HG03103 (cell line): ENCODE data around the gene PUM1.
"Not testable (repeated sequence)": the region's sequence is repeated elsewhere in the genome, so short reads cannot be mapped to it uniquely, and the experiment has no call there.

ENCODE experiments used
- ATAC-seq: cut with Tn5 transposase; IDR thresholded peaks from one replicate; pipeline ENCODE4 v1.9.1; 2021; ENCODE audit warnings: low read depth; ENCODE audit not compliant: unreplicated experiment

The PUM1 gene

DNA sequence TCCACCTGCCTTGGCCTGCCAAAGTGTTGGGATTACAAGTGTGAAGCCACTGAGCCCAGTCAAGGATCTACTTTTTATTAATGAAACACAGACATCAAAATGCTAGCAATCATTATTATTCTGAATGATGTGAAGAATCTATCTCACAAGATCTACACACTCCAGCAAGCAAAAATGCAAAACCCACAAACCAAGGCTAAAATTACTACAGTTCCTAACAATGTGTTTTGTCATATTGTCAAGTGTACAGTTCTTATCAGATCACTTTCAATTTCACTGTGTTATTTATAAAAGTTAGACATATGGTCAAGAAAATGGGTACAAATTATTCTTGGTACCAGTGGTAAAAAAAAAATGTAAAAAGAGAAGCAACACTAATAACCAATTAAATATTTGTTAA, 95.6 kb downstream of the PUM1 start:
- no peak for ATAC-seq

DNA sequence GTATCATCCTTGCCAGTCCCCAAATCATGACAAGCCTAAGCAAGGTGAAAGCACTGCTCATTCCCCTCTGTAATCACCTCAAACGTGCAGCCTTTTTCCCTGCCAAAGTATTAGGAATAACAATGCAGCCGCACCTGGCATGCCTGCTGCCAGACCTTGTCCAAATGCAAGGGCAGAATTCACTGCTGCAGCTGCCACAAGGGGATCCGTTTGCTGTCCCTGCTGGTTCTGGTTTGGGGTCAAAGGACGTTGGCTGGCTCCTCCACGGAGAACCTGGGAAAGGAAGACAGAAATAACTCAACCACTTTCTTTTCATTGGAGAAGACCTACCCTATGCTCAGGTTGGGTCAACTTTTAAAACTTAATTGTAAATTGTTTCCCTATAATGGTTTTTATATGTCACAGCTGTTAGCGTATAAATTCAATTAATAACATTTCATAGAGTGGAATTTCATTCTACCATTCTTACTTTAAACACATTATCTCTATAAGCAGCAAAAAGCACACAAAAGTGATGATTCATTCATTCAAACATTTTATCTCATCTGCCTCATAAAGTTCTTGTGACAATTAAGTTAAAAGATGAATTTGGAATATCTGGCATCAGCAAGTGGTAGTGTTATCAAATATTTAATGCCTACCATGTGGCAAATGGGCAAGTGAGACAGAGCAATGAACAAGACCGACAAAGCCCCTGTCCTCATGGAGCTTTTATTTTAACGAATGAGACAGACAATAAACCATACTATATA, 97.1 kb downstream of the PUM1 start:
- no peak for ATAC-seq

DNA sequence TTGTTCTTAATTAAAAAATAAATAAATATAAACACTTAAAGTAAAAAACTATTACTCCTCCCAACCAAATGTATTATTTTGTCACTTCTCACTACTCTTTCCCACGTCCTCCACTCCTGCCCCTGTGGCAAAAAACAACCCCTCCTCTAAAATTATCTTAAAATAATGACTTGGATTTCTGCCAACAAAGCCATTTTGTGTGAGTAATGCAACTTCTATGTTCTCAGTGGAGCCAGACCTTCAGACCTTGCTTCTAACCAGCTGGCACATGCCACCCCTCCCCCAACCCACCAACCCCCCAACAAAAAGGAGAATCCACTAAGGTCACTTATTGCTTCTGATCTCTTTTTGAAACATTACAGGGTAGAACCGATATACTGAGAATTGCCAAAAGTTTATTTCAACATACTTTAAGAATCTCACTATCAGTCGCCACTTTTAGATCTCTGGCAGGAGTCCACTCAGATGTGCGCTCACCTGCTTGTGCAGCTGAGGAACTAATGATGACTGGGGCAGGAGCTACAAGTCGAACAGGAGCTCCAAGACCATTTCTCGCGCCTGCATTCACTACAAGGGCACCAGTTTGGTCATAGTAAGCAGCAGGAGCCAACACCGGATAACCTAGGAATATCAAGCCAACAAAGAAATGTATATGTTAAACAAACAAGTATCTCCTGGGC, 98.7 kb downstream of the PUM1 start:
- no peak for ATAC-seq

DNA sequence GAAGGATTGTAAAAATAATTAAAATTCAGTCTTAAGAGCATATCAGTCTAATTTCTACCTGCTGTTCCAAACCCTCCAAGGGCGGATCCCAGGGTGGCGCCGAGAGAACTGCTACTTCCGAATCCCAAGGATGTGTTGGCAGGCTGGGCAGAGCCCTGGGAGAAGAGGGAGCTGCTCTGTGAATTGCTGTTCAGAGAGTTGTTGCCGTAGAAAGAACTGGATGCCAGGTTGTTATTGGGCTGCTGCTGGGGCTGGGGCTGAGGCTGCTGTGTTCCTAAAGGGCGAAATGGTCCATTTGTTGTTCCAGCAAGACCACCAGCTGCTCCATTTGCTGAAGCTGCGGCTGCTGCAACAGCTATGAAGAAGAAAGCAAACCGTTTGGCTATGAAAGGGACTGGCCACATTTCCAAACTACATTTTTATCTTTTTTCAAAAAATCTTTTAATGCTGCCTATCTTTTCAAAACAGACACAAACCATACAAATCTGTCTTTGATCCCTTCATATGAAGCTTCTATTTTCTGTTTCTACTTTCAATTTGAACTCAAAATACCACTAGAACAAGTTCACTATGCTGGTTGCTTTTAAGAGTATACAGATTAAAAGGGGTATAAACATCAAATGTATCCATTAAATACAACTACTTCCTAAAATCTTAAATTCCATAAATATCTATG, 99.5 kb downstream of the PUM1 start:
- no peak for ATAC-seq

DNA sequence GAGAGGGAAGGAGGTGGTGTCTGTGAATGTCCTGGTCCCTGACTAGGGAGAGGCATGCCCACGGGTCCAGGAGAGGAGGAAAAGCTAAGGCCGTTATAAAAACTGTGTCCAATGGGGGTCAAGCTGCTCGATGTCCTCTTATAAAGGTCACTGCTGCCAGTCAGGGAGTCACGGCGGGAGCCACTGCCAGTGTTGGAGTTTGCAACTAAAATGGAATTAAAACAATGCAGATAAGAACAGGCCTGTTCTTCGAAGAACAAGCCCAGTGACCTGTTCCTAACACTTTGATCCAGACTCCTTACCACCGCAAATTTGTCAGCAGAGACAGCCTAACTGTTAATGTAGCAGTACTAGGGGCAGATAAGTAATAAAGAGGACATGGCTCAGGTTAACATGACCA, 100.8 kb downstream of the PUM1 start:
- no peak for ATAC-seq

DNA sequence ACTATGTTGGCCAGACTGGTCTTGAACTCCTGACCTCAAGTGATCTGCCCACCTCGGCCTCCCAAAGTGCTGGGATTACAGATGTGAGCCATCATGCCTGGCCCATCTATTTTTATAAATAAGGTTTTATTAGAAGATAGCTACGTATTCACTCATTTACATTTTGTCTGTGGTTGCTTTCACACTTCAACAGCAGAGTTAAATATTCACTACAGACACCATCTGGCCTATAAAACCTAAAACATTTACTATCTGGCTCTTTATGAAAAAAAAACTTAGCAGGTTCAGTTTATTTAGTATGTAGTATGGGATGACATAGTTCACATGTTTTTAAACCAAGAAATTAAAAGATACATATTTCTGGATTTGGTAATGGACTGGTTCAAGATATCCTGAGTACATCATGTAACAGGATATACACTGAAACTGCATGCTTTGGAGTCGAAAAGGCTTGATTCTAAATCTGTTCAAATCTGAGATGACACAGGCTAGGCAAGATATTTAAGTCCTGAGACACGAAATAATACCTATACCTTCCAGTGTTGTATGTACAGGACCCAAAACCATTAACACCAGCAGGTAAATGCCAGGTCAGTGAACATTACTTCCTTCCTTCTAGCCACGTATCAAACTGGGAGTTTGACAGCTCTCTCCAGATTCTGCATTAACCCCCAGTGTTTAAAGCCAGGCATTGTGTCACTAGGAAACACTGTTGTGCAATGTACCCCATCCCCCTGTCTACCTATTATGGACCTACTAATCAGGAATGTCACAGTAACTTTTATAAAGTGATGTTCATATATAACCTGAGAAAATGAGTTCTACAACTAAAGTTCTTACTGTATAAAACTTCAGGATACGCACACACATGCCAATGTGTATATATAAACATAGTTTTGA, 102.7 kb downstream of the PUM1 start:
- no peak for ATAC-seq

DNA sequence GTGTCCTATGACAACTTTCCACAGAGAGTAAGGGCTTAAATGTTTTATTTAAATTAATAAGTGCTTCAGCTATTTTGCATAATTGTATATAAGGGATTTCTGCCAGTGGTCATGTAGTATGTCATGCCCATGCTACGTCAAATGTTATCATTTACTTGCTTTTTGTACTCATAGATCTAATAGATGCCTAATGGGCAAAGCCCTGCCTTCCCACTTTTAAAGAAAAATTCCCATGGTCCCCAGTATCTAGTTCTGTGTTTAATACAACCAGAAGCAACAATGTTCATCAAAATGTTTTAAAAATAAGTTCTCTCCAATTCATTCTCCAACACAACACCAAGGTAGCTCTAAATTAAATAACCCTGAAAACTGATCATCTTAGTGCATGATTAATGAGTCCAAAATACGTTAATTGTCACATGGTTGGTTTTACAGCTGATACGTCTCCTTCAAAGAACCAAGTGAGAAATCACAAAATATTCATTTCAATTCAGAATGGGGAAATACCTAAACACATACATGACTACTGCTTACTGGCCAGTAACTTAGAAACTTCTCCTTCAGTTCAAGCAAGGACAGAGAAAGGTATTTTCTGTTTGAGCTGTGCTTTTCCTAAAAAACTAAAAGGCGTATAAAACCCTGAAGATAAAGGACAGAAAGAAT, 107.8 kb downstream of the PUM1 start:
- ATAC-seq, result no peak

DNA sequence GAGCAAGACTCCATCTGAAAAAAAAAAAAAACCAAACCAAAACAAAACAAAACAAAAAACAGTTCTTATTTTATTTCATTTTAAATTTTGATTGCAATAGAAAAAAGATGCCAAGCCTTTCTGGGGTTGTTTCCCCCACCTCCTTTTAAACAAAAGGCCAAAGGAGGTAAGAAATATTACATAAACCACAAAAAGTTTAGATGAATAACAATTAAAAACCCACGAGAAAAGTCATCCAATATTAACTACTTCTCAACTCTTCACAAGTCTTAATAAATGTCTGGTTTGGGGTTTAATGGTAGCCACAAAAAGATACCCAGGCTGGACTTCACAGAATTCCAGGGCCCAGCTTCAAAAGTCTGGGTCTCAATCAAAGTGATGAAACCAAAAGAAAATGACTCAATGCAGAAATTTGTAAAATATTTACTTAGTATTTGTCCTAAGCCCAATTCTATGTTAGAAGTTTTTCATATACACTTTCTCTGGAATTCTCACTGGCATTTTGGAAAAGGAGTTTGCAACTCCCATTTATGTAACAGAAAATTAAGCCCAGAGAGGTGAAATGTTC, 110.0 kb downstream of the PUM1 start:
- no peak for ATAC-seq

DNA sequence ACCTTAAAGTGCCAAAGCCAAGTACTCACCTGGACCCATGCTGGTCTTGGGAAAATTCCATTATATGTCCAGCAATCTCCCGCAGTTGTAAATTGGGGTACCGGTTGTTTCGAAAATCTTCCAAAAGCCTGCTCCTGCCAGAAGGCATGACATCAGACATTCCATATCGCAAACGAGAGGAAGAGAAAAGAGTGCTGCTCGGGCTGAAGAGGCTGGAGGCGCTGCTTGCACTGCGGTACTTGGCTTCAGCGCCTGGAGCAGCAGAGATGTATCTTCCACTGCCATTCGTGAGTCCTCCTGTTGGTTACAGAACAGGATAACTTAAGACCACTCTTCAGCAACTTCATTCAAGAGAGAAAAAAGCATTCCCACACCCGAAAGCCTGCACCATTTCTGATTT, 111.8 kb downstream of the PUM1 start:
- no peak for ATAC-seq

DNA sequence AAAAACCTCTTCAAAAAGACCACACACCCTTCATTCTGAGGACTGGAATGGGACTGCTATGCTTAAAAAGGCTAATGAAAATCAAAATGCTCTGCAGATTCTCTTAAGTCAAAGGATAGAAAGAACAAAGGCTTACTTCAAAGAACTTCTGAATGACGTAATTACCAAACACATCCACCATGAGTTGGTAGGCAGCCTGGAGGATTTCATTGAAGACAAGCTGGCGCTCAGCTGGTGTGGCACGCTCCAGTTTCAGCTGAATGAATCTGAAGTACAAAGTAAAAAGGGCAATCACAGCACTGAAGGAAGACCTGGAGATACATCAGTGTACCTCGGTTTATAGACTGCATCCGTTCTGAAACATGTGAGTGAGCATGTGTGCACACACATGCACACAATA, 113.4 kb downstream of the PUM1 start:
- ATAC-seq, result no peak

DNA sequence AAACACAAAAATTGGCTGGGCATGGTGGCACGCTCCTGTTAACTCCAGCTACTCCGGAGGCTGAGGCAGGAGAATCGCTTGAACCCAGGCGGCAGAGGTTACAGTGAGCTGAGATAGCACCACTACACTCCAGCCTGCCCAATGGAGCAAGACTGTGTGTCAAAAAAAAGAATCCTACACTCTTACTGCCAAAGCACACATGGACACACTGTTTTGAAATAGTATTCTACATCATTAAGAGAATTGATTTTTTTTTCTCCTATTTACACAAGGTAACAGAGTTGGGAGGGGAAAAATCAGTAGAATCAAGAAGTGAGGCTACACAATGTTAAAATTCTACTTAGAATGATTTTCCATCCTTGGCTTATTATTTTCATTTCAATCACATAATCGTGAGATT, 114.8 kb downstream of the PUM1 start:
- no peak for ATAC-seq

DNA sequence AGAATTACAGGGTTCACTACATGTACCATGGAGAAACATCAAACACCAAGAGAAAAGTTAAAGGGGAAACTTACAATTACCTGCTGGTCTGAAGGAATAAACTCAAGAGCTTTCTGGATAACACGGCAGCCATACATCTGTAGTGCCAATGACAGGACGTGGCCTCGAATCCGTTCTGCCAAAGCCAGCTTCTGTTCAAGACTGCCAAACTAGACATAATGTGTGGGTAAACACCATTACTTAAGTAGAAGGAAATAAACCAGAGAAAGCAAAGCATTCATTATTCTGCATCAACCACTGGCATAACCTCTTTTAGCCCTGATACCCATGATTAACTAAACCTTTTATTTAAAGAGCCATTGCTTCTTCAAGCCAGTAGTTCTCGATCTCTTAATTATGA, 115.5 kb downstream of the PUM1 start:
- ATAC-seq, result no peak

DNA sequence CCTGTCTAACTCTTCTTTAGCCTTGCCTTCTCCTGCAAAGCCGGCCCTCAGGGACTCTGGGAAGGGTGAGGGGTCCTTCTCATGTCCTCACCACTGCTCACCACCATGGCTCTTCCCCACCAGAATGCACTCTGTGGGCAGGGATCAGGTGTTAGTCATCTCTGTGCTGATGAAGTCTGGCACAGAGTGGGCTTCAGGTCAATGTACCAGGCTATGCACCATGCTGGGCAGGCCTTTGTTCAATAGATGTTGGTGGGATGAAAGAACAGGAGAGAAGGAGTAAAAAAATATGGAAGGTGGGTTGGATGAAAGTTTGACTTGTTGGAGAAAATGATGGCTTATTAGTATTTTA, 116.1 kb downstream of the PUM1 start:
- ATAC-seq, result not testable (repeated sequence)

DNA sequence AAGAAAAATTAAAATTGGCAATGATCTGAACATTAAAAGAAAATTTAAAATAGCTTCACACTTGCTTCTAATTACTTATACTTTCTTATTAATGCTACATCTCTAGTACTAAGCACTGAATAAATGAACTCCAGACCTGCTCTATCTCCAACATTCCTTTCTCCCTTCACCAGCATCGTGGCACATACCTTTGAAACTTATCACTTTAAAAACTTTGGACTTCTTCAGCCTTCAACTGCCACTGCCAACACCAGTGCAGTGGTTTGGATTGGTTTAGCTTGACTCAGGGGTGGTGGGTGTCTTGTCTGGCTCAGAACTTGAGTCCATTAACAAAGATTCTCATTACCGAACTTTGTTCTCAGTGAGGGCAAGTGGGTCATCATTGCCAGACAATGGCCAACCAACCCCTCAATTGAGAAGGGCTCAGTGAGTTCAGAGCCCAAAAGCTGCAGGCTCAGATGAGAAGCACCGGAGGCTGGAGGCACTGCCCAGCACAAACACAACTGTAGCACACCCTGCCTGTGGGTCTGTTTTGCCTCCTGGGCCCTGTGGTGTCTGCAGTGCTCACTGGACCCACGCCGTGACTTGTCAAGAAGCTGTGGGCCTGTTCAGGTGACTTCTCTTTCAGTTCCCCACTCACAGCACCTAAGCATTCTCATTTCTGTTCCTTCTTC, 116.6 kb downstream of the PUM1 start:
- not testable (repeated sequence) for ATAC-seq

DNA sequence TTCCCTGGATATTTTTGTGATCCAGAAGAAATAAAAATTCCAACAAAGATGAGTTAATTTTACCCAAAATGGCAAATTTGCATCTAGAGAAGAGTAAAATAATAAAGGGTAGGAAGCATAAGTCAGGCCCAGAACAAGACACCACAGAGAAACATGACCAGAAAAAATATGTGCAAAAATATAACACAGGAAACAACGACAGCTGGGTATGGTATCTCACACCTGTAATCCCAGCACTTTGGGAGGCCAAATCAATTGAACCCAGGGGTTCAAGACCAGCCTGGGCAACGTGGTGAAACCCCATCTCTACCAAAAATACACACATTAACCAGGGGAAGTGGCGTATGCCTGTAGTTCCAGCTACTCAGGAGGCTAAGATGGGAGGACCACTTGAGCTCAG, 117.2 kb downstream of the PUM1 start:
- ATAC-seq, result no peak

DNA sequence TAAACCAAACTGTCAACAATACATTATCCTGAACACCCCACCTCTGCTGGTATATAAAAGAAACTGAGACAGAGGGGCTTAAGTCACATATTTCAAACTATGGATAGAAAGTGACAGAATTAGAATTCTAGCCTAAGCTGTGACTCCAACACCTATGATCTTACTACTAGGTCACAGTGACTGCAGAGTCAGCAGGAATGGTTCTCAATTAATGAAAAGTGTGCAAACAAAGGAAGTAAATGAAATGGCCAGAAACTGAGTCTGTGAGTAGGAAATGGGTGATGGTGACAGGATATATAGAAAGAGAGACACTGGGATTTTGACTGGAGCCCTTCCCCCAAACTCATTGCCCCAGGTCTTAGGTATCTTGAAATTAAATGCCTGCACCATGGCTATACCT, 118.3 kb downstream of the PUM1 start:
- ATAC-seq, result no peak

DNA sequence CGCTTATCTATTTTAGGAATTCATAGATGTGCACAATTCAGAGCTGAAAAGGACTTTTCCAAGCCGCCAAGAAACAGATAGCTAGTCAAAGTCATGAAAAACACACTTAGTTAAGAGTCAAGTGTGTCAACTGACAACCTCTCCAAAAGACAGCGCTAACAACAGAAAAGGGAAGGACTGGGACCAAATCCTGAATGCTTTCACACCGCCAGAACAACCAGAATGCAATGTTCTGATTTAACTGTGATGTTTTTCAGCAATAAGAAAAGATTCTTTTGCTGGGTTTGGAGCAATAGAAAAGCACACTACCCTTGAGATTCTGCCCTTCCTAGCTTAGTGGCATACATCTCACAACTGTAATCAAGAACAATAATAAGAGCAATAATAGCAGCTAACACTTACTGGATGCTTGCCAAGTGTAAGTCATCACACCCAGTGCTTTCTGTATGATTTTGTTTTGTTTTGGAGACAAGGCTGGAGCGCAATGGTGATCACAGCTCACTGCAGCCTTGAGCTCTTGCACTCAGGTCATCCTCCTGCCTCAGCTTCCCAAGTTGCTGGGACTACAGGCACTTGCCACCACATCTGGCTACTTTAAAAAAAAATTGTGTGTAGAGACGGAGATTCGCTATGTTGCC, 123.1 kb downstream of the PUM1 start:
- no peak for ATAC-seq

DNA sequence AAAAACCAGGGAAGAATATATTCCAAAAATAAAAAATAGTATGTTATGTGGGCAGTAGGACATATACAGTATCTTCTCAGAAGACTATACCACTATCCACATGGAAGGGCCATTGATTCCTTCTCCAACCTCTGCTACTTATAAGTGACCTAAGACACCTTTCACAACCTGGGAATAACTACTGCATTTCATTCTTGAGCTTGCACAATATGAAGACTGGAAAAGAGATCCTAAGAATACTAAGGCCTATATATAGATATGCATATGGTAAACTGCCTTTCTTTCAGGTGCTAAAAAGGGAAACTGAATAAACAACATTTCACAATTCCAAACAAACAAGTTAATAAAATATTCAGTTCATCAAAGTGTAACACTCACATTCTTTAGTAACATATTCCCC, 125.0 kb downstream of the PUM1 start:
- no peak for ATAC-seq

DNA sequence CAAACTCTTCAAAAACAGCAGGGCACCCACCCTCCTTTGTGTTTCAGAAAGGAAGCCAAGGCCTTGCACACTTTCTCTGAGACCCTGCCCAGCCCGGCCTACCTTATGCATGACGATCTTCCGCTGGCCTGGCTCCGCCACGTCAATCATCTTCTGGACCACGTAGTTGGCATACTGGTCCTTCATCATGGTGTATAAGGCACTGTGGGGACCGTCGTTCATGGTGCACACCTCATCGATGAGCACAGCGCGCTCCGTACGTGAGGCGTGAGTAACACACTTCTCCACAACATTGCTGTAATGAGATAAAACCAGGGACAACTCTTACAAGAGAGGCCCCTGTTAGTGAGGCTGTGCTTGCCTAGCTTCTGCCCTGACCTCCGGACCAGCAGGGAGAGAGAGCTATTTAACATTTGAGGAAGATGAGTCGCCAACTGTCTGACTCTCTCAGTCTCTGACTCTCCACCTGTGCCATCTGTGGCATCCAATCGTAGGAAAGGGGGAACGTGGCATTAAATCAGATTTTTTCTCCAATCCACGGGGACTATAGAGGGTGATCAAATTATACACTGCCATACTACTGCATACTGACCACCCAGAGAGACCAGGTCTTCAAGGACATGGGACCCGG, 128.9 kb downstream of the PUM1 start:
- ATAC-seq, result no peak
